ENCODE data around the gene FNDC1.

Gene FNDC1

GRCh38 chr6:159156089-159156488 lies 13.1 kb upstream of the FNDC1 start:
- intact Hi-C loops (cut with DNase I) = no loop called here
- no peak for DNase-seq

GRCh38 chr6:159157431-159157830 lies 11.8 kb upstream of the FNDC1 start:
- DNase-seq = no peak
- intact Hi-C loops (cut with DNase I) = no loop called here

- DNase-seq = no peak
- intact Hi-C loops (cut with DNase I) = no loop called here
Observed at GRCh38 chr6:159161839-159162238, 7.4 kb upstream of the FNDC1 start.

GRCh38 chr6:159163901-159164370 lies 5.3 kb upstream of the FNDC1 start:
- intact Hi-C loops (cut with DNase I) = no loop called here

GRCh38 chr6:159168536-159169192 lies 536 bp upstream of the FNDC1 start:
- peak in 2 of 10 donors; percentile 64 to 68 for DNase-seq
- intact Hi-C loops (cut with DNase I) = no loop called here

More at GRCh38 chr6:159163901-159164370, 5.3 kb upstream of the FNDC1 start:
- peak in 1 of 10 donors; percentile 43 for DNase-seq

GRCh38 chr6:159169557-159170332 lies 545 bp downstream of the FNDC1 start:
- DNase-seq = peak in 3 of 10 donors; percentile 9 to 82 (median 77)
- intact Hi-C loops (cut with DNase I) = loop anchor here (10.0 kb wide), 1 partner anchor 295 kb away; no protein-coding TSS in a partner anchor

GRCh38 chr6:159170333-159170672 lies 1.1 kb downstream of the FNDC1 start:
- intact Hi-C loops (cut with DNase I) = loop anchor here (10.0 kb wide), 1 partner anchor 294 kb away; no protein-coding TSS in a partner anchor
- DNase-seq = no peak

GRCh38 chr6:159170999-159171712 lies 2.0 kb downstream of the FNDC1 start:
- intact Hi-C loops (cut with DNase I) = loop anchor here (10.0 kb wide), 1 partner anchor 294 kb away; no protein-coding TSS in a partner anchor
- DNase-seq = no peak

- DNase-seq = no peak
- intact Hi-C loops (cut with DNase I) = loop anchor here (10.0 kb wide), 1 partner anchor 293 kb away; no protein-coding TSS in a partner anchor
Observed at GRCh38 chr6:159172091-159172491, 2.9 kb downstream of the FNDC1 start.

GRCh38 chr6:159174263-159174969 lies 5.2 kb downstream of the FNDC1 start:
- peak in 9 of 10 donors; percentile 64 to 96 (median 75) for DNase-seq
- intact Hi-C loops (cut with DNase I) = loop anchor here (1.0 to 10.0 kb wide), 2 partner anchors 290 to 480 kb away; no protein-coding TSS in a partner anchor

GRCh38 chr6:159176913-159177312 lies 7.7 kb downstream of the FNDC1 start:
- no peak for DNase-seq
- intact Hi-C loops (cut with DNase I) = loop anchor here (10.0 kb wide), 1 partner anchor 288 kb away; no protein-coding TSS in a partner anchor

- intact Hi-C loops (cut with DNase I) = loop anchor here (10.0 kb wide), 1 partner anchor 286 kb away; no protein-coding TSS in a partner anchor
Observed at GRCh38 chr6:159178847-159179246, 9.6 kb downstream of the FNDC1 start.

GRCh38 chr6:159180001-159180400 lies 10.8 kb downstream of the FNDC1 start:
- intact Hi-C loops (cut with DNase I) = no loop called here
- DNase-seq = no peak

More at GRCh38 chr6:159178847-159179246, 9.6 kb downstream of the FNDC1 start:
- peak in 1 of 10 donors; percentile 32 for DNase-seq

- intact Hi-C loops (cut with DNase I) = no loop called here
- no peak for DNase-seq
Observed at GRCh38 chr6:159181914-159182313, 12.7 kb downstream of the FNDC1 start.

GRCh38 chr6:159184559-159184958 lies 15.4 kb downstream of the FNDC1 start:
- intact Hi-C loops (cut with DNase I) = no loop called here

GRCh38 chr6:159190460-159190859 lies 21.3 kb downstream of the FNDC1 start:
- intact Hi-C loops (cut with DNase I) = no loop called here
- no peak for DNase-seq

More at GRCh38 chr6:159184559-159184958, 15.4 kb downstream of the FNDC1 start:
- DNase-seq = no peak

- intact Hi-C loops (cut with DNase I) = no loop called here
- no peak for DNase-seq
Observed at GRCh38 chr6:159193923-159194322, 24.7 kb downstream of the FNDC1 start.

GRCh38 chr6:159194421-159194820 lies 25.2 kb downstream of the FNDC1 start:
- DNase-seq = no peak
- intact Hi-C loops (cut with DNase I) = no loop called here

- DNase-seq = no peak
- intact Hi-C loops (cut with DNase I) = no loop called here
Observed at GRCh38 chr6:159196430-159196975, 27.3 kb downstream of the FNDC1 start.

- intact Hi-C loops (cut with DNase I) = no loop called here
- no peak for DNase-seq
Observed at GRCh38 chr6:159197251-159197650, 28.1 kb downstream of the FNDC1 start.
